LHCN-M2 (cell line): ENCODE results near the gene FRMD4A. TPM values are rescaled to one million over a fixed set of nuclear protein-coding genes. Genes with fewer than 3 reads are reported as not detected.
"Not testable (repeated sequence)": the region's sequence is repeated elsewhere in the genome, so short reads cannot be mapped to it uniquely, and the experiment has no call there.

Experiments used
- DNase-seq: peaks from one replicate; pipeline ENCODE4 v3.0.0-alpha.2; 2012; ENCODE audit warnings: low read depth
- total RNA-seq: library from RNA; depleted of rRNA; stranded (reverse); fragments of >200 nt; gene quantifications from 2 replicates; pipeline ENCODE4 v1.2.3, GENCODE V29; 2014

FRMD4A gene
- total RNA-seq, 1 experiment from 2014 or later: 34.8 TPM

- no peak for DNase-seq
Observed at GRCh38 chr10:13794992-13795612, 535.6 kb downstream of the FRMD4A start.

- no peak for DNase-seq
Observed at GRCh38 chr10:13792006-13792405, 538.7 kb downstream of the FRMD4A start.

GRCh38 chr10:13791483-13791882 lies 539.2 kb downstream of the FRMD4A start:
- no peak for DNase-seq

- DNase-seq: peak; percentile 47
Observed at GRCh38 chr10:13790196-13790595, 540.5 kb downstream of the FRMD4A start.

- no peak for DNase-seq
Observed at GRCh38 chr10:13789448-13789829, 541.3 kb downstream of the FRMD4A start.

- DNase-seq: peak; percentile 85
Observed at GRCh38 chr10:13788711-13789447, 541.8 kb downstream of the FRMD4A start.

- peak; percentile 72 for DNase-seq
Observed at GRCh38 chr10:13788320-13788600, 542.5 kb downstream of the FRMD4A start.

GRCh38 chr10:13787015-13787421 lies 543.7 kb downstream of the FRMD4A start:
- no peak for DNase-seq

- DNase-seq: no peak
Observed at GRCh38 chr10:13784067-13784466, 546.7 kb downstream of the FRMD4A start.

GRCh38 chr10:13779748-13780147 lies 551.0 kb downstream of the FRMD4A start:
- no peak for DNase-seq

- not testable (repeated sequence) for DNase-seq
Observed at GRCh38 chr10:13778693-13778960, 552.1 kb downstream of the FRMD4A start.

- DNase-seq: no peak
Observed at GRCh38 chr10:13776861-13777311, 553.8 kb downstream of the FRMD4A start.

- peak; percentile 84 for DNase-seq
Observed at GRCh38 chr10:13775786-13776775, 554.6 kb downstream of the FRMD4A start.

- no peak for DNase-seq
Observed at GRCh38 chr10:13774303-13774893, 556.3 kb downstream of the FRMD4A start.

- peak; percentile 27 for DNase-seq
Observed at GRCh38 chr10:13773496-13774170, 557.1 kb downstream of the FRMD4A start.

- DNase-seq: no peak
Observed at GRCh38 chr10:13773043-13773442, 557.7 kb downstream of the FRMD4A start.

GRCh38 chr10:13771992-13772391 lies 558.7 kb downstream of the FRMD4A start:
- DNase-seq: no peak

GRCh38 chr10:13770760-13771493 lies 559.8 kb downstream of the FRMD4A start:
- no peak for DNase-seq

GRCh38 chr10:13769946-13770345 lies 560.8 kb downstream of the FRMD4A start:
- DNase-seq: no peak

GRCh38 chr10:13767676-13768178 lies 563.0 kb downstream of the FRMD4A start:
- no peak for DNase-seq

GRCh38 chr10:13767148-13767547 lies 563.6 kb downstream of the FRMD4A start:
- DNase-seq: not testable (repeated sequence)
